Progenitor cell of endocrine pancreas (in vitro differentiated cells): ENCODE results near the gene ADRM1. TPM values are rescaled to one million over a fixed set of nuclear protein-coding genes. Genes with fewer than 3 reads are reported as not detected.

Experiments used
- DNase-seq: peaks from one replicate; pipeline ENCODE4 v3.0.0; 2021; ENCODE audit warnings: low spot score; ENCODE audit not compliant: unreplicated experiment
- H3K27ac Mint-ChIP-seq: 2 replicates; pipeline ENCODE4 v1.8.0; 2021; ENCODE audit warnings: mild to moderate bottlenecking, moderate library complexity, mixed read lengths
- H3K27me3 Mint-ChIP-seq: 2 replicates; pipeline ENCODE4 v1.8.0; 2021; ENCODE audit warnings: mixed read lengths
- H3K36me3 Mint-ChIP-seq: 2 replicates; pipeline ENCODE4 v1.8.0; 2022; ENCODE audit warnings: mixed read lengths; ENCODE audit not compliant: insufficient read depth
- H3K4me1 Mint-ChIP-seq: 2 replicates; pipeline ENCODE4 v1.8.0; 2021; ENCODE audit warnings: low read depth, mixed read lengths
- H3K4me3 Mint-ChIP-seq: 2 replicates; pipeline ENCODE4 v1.8.0; 2021; ENCODE audit warnings: low read depth, mild to moderate bottlenecking, moderate library complexity, mixed read lengths
- H3K9me3 Mint-ChIP-seq: 2 replicates; pipeline ENCODE4 v1.8.0; 2021; ENCODE audit warnings: low read depth, mixed read lengths
- total RNA-seq: library from RNA; stranded (reverse); gene quantifications from 2 replicates; pipeline ENCODE4 v1.2.1, GENCODE V29; 2021
- TF ChIP-seq, protein P1 (sequence below): fragments of 200-600 bp; sonication (generic); IDR thresholded peaks from one replicate; pipeline ENCODE4 v1.5.0; 2021; ENCODE audit warnings: antibody characterized with exemption, mild to moderate bottlenecking; ENCODE audit not compliant: unreplicated experiment

The ADRM1 gene
- total RNA-seq, 1 donor from 2014 or later, result 66.2 TPM

DNA sequence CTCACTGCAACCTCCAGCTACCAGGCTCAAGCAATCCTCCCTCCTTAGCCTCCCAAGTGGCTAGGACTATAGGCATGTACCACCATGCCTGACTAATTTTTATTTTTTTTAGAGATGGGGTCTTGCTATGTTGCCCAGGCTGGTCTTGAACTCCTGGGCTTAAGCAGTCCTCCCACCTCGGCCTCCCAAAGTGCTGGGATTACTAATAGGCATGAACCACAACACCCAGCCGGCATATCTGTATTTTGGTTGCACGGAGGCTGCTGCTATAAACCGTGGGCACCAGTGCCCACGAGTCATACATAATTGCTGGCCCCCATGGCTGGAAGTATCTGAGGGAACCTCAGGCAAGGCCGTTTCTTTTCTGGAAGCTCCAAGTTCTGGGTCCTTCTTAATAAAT is 18.3 kb upstream of the ADRM1 start:
- Mint-ChIP-seq H3K36me3 (peaks cover 13% of the 10 kb centered on the region), H3K27me3 (no peaks in the 10 kb centered on the region), H3K9me3 (no peaks in the 10 kb centered on the region), H3K4me3 (no peak overlapping the region), H3K27ac (no peak overlapping the region), H3K4me1 (no peaks in the 10 kb centered on the region)
- no peak for DNase-seq
- TF ChIP-seq, protein P1, sequence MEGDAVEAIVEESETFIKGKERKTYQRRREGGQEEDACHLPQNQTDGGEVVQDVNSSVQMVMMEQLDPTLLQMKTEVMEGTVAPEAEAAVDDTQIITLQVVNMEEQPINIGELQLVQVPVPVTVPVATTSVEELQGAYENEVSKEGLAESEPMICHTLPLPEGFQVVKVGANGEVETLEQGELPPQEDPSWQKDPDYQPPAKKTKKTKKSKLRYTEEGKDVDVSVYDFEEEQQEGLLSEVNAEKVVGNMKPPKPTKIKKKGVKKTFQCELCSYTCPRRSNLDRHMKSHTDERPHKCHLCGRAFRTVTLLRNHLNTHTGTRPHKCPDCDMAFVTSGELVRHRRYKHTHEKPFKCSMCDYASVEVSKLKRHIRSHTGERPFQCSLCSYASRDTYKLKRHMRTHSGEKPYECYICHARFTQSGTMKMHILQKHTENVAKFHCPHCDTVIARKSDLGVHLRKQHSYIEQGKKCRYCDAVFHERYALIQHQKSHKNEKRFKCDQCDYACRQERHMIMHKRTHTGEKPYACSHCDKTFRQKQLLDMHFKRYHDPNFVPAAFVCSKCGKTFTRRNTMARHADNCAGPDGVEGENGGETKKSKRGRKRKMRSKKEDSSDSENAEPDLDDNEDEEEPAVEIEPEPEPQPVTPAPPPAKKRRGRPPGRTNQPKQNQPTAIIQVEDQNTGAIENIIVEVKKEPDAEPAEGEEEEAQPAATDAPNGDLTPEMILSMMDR, result no peak

DNA sequence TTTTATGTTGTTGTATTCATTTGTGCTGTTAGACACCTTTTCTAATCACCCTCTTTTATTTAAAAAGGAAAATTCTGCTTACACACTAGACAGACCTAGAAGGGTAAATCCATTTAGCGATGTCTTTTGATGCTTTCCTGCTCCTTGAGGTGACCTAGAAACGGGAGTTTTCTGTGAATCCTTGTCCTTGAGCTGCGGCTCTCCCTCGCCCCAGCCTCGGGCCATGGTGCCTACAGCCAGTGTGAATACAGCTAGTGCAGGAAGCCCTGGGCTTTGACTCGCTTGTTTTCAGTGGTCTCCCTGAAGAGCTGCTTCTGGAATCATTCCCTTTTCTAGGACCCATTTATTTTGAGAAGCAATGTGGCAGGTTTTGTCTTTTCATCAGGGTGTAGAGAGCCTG is 17.6 kb upstream of the ADRM1 start:
- TF ChIP-seq, protein P1, result no peak
- Mint-ChIP-seq H3K27me3 (no peaks in the 10 kb centered on the region), H3K9me3 (no peaks in the 10 kb centered on the region), H3K27ac (no peak overlapping the region), H3K4me1 (no peaks in the 10 kb centered on the region), H3K4me3 (no peak overlapping the region), H3K36me3 (peaks cover 13% of the 10 kb centered on the region)
- no peak for DNase-seq

DNA sequence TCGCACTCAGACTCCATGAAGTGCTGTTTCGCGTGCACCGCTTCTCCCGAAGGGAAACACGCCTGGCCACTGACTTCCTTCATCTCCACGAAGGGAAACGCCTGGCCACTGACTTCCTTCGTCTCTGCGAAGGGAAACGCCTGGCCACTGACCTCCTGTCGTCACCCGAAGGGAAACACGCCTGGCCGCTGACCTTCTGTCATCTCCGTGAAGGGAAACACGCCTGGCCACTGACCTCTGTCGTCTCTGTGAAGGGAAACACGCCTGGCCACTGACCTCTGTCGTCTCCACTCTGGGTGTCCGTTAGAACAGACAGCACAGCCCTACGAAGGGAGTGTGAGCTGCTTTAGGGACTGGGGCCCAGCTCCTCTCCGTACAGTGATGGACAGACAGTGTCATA is 17.1 kb upstream of the ADRM1 start:
- no peaks in the 10 kb centered on the region for H3K27me3 Mint-ChIP-seq
- no peak overlapping the region for H3K4me3 Mint-ChIP-seq
- H3K9me3 Mint-ChIP-seq, result no peaks in the 10 kb centered on the region
- H3K36me3 Mint-ChIP-seq, result peaks cover 13% of the 10 kb centered on the region
- TF ChIP-seq, protein P1, result no peak
- no peak for DNase-seq
- no peak overlapping the region for H3K27ac Mint-ChIP-seq
- no peaks in the 10 kb centered on the region for H3K4me1 Mint-ChIP-seq

DNA sequence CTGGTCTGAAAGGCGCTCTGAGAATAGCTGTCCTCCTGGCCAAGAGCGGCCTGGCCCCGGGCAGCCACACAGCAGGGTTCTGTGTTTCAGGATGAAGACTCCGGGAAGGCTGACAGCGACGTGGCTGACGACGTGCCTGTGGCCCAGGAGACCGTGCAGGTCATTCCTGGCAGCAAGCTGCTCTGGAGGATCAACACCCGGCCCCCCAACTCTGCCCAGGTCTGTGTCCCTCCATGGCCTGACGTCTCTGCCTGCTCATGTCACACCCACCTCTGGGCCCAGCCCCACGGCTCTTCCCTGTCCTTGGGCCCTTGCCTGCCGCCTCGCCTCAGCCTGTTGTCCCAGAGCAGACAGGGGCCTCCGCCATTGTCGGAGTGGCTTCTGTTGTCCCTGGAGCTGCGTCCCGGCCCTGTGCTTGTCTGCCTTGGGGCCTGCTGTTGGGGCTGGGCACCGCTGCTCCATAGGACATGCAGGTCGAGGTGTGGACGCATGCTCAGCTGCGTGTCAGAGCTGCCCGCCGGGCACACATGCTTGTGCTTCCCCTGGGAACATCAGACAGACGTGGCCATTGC is 16.2 kb upstream of the ADRM1 start:
- TF ChIP-seq, protein P1, result no peak
- Mint-ChIP-seq H3K4me1 (no peaks in the 10 kb centered on the region), H3K4me3 (no peak overlapping the region)

DNA sequence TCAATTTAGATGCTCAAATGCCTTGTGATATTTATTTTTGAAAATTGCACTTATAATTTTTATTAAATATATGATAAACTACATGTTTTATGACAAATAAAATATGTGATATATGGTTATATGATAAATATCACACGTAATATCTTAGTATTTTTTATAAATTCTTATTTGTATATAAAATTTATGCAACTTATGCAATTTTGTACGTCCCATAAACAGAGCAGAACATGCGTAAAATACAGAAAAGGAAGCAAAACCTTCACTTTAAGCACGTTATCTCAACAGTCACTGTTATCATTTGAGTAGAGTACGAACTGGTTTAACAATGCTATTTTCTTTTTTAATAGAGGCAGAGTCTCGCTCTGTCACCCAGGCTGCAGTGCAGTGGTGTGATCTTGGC is 15.7 kb upstream of the ADRM1 start:
- no peak overlapping the region for H3K4me3 Mint-ChIP-seq
- TF ChIP-seq, protein P1, result no peak
- no peaks in the 10 kb centered on the region for H3K4me1 Mint-ChIP-seq
- no peak for DNase-seq
- H3K36me3 Mint-ChIP-seq, result peaks cover 12% of the 10 kb centered on the region
- H3K27me3 Mint-ChIP-seq, result no peaks in the 10 kb centered on the region
- no peak overlapping the region for H3K27ac Mint-ChIP-seq
- no peaks in the 10 kb centered on the region for H3K9me3 Mint-ChIP-seq

More for the DNA sequence above, 16.2 kb upstream of the ADRM1 start:
- Mint-ChIP-seq H3K36me3 (peaks cover 15% of the 10 kb centered on the region), H3K27me3 (no peaks in the 10 kb centered on the region), H3K9me3 (no peaks in the 10 kb centered on the region), H3K27ac (no peak overlapping the region)
- DNase-seq, result no peak
